Measurements from ENCODE around the gene ZNF502. TPM values are rescaled to one million over a fixed set of nuclear protein-coding genes. Genes with fewer than 3 reads are reported as not detected.

The ZNF502 gene
- total and polyA plus RNA-seq, 2 experiments from 2014 or later: 2.9 to 3.2 TPM

DNA sequence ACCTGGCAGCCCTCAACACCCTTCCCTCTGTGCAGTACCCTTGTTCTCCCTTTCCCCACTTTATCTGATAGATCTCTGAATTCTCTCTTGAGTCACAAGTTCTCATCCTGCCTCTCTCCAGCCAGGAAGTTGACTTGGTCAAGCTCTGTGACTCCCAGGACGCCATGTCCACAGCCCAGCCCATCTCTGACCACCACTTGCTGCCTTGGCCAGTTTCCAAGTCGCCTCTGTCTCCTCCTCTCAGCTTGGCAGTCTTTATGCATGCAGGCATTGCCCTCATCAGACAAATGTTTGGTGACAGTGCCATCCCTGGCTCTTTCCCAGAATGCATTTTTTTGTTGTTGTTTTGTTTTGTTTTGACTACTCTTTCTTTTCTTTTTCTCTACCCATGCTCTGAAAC lies 38.2 kb upstream of the ZNF502 start (continued):
- TF ChIP-seq, protein P1, sequence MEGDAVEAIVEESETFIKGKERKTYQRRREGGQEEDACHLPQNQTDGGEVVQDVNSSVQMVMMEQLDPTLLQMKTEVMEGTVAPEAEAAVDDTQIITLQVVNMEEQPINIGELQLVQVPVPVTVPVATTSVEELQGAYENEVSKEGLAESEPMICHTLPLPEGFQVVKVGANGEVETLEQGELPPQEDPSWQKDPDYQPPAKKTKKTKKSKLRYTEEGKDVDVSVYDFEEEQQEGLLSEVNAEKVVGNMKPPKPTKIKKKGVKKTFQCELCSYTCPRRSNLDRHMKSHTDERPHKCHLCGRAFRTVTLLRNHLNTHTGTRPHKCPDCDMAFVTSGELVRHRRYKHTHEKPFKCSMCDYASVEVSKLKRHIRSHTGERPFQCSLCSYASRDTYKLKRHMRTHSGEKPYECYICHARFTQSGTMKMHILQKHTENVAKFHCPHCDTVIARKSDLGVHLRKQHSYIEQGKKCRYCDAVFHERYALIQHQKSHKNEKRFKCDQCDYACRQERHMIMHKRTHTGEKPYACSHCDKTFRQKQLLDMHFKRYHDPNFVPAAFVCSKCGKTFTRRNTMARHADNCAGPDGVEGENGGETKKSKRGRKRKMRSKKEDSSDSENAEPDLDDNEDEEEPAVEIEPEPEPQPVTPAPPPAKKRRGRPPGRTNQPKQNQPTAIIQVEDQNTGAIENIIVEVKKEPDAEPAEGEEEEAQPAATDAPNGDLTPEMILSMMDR (conservative IDR thresholded peaks at IDR 0.05; ENCODE audit: low read depth in 2 of 2): no peak
- TF ChIP-seq EZH2 (IDR thresholded peaks at IDR 0.05; ENCODE audit: low read depth, unreplicated experiment): no peak

DNA sequence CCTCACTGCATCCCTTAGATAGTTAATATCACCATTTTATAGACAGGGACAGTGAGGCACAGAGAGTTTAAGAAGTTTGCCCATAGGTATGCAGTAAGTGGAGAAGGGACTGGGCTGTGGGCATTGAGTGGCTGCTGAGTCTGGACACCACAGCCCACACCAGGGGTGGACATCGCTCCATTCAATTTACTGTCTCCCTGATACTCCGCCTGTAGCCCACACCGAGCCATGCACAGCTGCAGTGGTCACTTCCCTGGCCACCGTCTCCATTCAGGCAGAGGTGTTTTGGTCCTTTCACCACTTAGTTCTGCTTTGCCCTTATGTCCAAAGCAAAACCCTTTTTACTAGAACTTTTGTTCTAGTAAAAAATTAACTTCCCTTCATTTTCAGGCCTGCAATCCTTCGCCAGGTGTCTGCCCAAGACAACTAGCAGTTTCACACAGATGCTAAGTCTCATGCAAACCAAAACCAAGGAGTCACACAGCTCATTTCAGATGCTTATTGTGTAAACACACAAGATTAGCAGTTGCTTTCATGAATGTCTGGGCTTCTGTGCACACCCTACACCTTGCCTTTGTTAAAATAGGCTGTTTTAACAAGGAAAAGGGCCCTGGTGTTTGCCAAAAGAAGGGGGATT lies 33.9 kb upstream of the ZNF502 start:
- H4K20me1 ChIP-seq (replicated peaks; ENCODE audit: insufficient read depth): no peaks in the 10 kb centered on the region
- no peak overlapping the region for H3K27ac ChIP-seq (ENCODE audit: low read depth)
- Mint-ChIP-seq H3K9me3 (peaks cover 38% of the 10 kb centered on the region), H3K4me1 (no peaks in the 10 kb centered on the region; the same call in 2 of the 3 replicates), H3K27ac (no peak overlapping the region), H3K27me3 (ENCODE audit: insufficient read depth, low read depth, poor library complexity) (peaks cover 2% of the 10 kb centered on the region), H3K4me3 (no peak overlapping the region), H3K36me3 (ENCODE audit: low read depth) (peaks cover 38% of the 10 kb centered on the region)
- H3K9me2 ChIP-seq (ENCODE audit: insufficient read depth): no peaks in the 10 kb centered on the region
- no peak overlapping the region for H3K4me3 ChIP-seq
- H3K79me2 ChIP-seq (replicated peaks; ENCODE audit: insufficient read depth): no peaks in the 10 kb centered on the region
- no peaks in the 10 kb centered on the region for H3K27me3 ChIP-seq (ENCODE audit: insufficient read depth)
- no peak overlapping the region for H3K4me2 ChIP-seq
- H2AFZ ChIP-seq: no peak overlapping the region
- H3F3A ChIP-seq (replicated peaks; ENCODE audit: low read depth): no peaks in the 10 kb centered on the region
- no peaks in the 10 kb centered on the region for H3K4me1 ChIP-seq (ENCODE audit: insufficient read depth)
- H3K36me3 ChIP-seq (ENCODE audit: insufficient read depth): no peaks in the 10 kb centered on the region
- no peak for DNase-seq (ENCODE audit: low spot score)
- no peak for ATAC-seq
- TF ChIP-seq, protein P2, sequence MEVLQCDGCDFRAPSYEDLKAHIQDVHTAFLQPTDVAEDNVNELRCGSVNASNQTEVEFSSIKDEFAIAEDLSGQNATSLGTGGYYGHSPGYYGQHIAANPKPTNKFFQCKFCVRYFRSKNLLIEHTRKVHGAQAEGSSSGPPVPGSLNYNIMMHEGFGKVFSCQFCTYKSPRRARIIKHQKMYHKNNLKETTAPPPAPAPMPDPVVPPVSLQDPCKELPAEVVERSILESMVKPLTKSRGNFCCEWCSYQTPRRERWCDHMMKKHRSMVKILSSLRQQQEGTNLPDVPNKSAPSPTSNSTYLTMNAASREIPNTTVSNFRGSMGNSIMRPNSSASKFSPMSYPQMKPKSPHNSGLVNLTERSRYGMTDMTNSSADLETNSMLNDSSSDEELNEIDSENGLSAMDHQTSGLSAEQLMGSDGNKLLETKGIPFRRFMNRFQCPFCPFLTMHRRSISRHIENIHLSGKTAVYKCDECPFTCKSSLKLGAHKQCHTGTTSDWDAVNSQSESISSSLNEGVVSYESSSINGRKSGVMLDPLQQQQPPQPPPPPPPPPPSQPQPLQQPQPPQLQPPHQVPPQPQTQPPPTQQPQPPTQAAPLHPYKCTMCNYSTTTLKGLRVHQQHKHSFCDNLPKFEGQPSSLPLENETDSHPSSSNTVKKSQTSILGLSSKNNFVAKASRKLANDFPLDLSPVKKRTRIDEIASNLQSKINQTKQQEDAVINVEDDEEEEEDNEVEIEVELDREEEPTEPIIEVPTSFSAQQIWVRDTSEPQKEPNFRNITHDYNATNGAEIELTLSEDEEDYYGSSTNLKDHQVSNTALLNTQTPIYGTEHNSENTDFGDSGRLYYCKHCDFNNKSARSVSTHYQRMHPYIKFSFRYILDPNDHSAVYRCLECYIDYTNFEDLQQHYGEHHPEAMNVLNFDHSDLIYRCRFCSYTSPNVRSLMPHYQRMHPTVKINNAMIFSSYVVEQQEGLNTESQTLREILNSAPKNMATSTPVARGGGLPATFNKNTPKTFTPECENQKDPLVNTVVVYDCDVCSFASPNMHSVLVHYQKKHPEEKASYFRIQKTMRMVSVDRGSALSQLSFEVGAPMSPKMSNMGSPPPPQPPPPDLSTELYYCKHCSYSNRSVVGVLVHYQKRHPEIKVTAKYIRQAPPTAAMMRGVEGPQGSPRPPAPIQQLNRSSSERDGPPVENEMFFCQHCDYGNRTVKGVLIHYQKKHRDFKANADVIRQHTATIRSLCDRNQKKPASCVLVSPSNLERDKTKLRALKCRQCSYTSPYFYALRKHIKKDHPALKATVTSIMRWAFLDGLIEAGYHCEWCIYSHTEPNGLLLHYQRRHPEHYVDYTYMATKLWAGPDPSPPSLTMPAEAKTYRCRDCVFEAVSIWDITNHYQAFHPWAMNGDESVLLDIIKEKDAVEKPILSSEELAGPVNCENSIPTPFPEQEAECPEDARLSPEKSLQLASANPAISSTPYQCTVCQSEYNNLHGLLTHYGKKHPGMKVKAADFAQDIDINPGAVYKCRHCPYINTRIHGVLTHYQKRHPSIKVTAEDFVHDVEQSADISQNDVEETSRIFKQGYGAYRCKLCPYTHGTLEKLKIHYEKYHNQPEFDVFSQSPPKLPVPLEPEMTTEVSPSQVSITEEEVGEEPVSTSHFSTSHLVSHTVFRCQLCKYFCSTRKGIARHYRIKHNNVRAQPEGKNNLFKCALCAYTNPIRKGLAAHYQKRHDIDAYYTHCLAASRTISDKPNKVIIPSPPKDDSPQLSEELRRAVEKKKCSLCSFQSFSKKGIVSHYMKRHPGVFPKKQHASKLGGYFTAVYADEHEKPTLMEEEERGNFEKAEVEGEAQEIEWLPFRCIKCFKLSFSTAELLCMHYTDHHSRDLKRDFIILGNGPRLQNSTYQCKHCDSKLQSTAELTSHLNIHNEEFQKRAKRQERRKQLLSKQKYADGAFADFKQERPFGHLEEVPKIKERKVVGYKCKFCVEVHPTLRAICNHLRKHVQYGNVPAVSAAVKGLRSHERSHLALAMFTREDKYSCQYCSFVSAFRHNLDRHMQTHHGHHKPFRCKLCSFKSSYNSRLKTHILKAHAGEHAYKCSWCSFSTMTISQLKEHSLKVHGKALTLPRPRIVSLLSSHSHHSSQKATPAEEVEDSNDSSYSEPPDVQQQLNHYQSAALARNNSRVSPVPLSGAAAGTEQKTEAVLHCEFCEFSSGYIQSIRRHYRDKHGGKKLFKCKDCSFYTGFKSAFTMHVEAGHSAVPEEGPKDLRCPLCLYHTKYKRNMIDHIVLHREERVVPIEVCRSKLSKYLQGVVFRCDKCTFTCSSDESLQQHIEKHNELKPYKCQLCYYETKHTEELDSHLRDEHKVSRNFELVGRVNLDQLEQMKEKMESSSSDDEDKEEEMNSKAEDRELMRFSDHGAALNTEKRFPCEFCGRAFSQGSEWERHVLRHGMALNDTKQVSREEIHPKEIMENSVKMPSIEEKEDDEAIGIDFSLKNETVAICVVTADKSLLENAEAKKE (CRISPR knock-in tag; IDR thresholded peaks at IDR 0.05): no peak
- TF ChIP-seq, protein P3, sequence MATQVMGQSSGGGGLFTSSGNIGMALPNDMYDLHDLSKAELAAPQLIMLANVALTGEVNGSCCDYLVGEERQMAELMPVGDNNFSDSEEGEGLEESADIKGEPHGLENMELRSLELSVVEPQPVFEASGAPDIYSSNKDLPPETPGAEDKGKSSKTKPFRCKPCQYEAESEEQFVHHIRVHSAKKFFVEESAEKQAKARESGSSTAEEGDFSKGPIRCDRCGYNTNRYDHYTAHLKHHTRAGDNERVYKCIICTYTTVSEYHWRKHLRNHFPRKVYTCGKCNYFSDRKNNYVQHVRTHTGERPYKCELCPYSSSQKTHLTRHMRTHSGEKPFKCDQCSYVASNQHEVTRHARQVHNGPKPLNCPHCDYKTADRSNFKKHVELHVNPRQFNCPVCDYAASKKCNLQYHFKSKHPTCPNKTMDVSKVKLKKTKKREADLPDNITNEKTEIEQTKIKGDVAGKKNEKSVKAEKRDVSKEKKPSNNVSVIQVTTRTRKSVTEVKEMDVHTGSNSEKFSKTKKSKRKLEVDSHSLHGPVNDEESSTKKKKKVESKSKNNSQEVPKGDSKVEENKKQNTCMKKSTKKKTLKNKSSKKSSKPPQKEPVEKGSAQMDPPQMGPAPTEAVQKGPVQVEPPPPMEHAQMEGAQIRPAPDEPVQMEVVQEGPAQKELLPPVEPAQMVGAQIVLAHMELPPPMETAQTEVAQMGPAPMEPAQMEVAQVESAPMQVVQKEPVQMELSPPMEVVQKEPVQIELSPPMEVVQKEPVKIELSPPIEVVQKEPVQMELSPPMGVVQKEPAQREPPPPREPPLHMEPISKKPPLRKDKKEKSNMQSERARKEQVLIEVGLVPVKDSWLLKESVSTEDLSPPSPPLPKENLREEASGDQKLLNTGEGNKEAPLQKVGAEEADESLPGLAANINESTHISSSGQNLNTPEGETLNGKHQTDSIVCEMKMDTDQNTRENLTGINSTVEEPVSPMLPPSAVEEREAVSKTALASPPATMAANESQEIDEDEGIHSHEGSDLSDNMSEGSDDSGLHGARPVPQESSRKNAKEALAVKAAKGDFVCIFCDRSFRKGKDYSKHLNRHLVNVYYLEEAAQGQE (IDR thresholded peaks at IDR 0.05; ENCODE audit: unreplicated experiment): no peak
- TF ChIP-seq EZH2 (IDR thresholded peaks at IDR 0.05; ENCODE audit: low read depth, unreplicated experiment) (no peak), JUNB (IDR thresholded peaks at IDR 0.05; ENCODE audit: unreplicated experiment) (no peak), EZH2phosphoT487 (IDR thresholded peaks at IDR 0.05; ENCODE audit: unreplicated experiment) (no peak), CREB1 (CRISPR knock-in tag; IDR thresholded peaks at IDR 0.05; ENCODE audit: low read depth) (no peak), POLR2AphosphoS5 (IDR thresholded peaks at IDR 0.05; ENCODE audit: low read depth) (no peak), ZNF331 (CRISPR knock-in tag; IDR thresholded peaks at IDR 0.05; ENCODE audit: low read depth) (no peak), STAT1 (IDR thresholded peaks at IDR 0.05; ENCODE audit: unreplicated experiment) (no peak), NANOG (IDR thresholded peaks at IDR 0.05; ENCODE audit: borderline replicate concordance) (no peak), ZNF114 (CRISPR knock-in tag; IDR thresholded peaks at IDR 0.05) (no peak)
- TF ChIP-seq, protein P4, sequence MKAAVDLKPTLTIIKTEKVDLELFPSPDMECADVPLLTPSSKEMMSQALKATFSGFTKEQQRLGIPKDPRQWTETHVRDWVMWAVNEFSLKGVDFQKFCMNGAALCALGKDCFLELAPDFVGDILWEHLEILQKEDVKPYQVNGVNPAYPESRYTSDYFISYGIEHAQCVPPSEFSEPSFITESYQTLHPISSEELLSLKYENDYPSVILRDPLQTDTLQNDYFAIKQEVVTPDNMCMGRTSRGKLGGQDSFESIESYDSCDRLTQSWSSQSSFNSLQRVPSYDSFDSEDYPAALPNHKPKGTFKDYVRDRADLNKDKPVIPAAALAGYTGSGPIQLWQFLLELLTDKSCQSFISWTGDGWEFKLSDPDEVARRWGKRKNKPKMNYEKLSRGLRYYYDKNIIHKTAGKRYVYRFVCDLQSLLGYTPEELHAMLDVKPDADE (IDR thresholded peaks at IDR 0.05): no peak
